GM18951 (cell line): ENCODE results near the gene DOK1.

Experiments used
- POLR2A ChIP-seq: IDR thresholded peaks from 4 replicates; pipeline ENCODE4 v1.6.1; 2011; ENCODE audit warnings: mild to moderate bottlenecking; ENCODE audit not compliant: insufficient read length, insufficient read depth; ENCODE audit errors: extremely low read depth
- in situ Hi-C: fragments of 300-500 bp; cut with MboI; formaldehyde crosslinking; loops from one replicate; pipeline ENCODE4 v1.12.0; 2022; ENCODE audit warnings: low sequenced_read_pairs, mixed read lengths, inconsistent platforms; ENCODE audit not compliant: unreplicated experiment

The DOK1 gene

DNA sequence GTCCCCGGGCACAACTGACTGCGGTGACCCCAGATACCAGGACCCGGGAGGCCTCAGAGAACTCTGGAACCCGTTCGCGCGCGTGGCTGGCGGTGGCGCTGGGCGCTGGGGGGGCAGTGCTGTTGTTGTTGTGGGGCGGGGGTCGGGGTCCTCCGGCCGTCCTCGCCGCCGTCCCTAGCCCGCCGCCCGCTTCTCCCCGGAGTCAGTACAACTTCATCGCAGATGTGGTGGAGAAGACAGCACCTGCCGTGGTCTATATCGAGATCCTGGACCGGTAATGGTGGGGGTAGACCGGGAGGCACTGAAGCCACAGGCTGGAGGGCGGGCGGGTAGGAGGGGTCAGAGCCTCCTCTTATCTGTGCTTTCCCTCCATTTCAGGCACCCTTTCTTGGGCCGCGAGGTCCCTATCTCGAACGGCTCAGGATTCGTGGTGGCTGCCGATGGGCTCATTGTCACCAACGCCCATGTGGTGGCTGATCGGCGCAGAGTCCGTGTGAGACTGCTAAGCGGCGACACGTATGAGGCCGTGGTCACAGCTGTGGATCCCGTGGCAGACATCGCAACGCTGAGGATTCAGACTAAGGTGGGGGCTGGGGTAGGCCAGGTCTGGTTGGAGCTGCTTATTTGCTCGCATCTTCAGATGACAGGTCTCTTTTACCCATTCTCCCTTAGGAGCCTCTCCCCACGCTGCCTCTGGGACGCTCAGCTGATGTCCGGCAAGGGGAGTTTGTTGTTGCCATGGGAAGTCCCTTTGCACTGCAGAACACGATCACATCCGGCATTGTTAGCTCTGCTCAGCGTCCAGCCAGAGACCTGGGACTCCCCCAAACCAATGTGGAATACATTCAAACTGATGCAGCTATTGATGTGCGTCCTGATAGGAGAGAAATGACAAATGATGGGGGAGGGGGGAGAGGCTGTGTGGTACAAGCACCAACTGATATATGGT is 24.0 kb upstream of the DOK1 start:
- peak; percentile 57 for TF ChIP-seq POLR2A
- in situ Hi-C loops: no loop called here

DNA sequence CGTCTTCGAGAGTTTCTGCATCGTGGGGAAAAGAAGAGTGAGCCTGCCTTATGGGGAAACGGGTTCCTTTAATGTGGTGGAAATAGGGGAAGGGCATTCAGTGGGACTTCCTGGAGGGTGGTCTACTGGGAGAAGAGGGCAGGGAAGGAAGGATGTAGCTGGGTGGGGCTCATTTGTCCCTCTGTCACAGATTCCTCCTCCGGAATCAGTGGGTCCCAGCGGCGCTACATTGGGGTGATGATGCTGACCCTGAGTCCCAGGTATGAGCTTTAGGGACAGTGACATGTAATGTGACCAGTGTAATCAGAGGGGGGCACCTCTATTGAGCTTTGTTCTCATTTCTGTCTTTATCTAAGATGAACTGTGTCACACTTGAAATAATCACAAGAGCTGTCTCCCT is 22.9 kb upstream of the DOK1 start:
- in situ Hi-C loops: no loop called here
- TF ChIP-seq POLR2A: no peak

DNA sequence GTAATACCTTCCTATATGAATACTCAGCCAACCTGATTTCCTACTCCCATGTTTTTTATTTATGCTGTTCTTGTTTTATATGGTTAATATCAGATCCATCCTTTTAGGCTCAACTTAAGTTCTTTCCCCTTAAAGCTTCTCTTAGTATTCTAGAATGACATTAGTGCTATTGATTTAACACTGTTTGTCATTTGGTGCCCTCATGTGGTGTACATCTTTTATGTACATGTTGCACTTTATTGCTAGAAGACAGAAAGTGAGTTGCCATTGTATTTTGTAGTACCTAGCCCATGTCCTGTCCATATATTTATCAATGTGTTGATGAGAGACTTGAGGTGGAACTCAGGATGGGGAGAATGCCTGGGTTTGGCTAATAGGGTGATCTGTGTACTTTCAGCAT is 22.3 kb upstream of the DOK1 start:
- TF ChIP-seq POLR2A: no peak

DNA sequence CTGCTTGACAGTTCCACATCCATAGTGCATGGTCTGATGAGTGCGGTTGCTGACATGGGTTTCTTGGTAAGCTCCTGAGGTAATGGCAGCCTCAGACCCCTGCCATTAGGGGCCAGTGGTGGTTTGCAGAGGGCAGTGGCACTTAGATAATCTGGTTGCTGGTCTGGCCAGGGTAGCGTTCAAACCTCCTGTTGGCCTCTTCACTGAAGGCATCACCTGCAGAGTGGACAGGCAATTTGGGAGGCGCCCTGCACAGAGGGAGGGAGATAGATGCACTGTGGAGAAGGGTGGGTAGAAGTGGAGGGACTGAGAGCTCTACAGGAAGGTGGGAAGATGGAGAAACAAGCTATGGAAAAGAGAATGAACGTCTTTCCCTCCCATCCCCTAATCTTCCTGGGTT is 21.1 kb upstream of the DOK1 start:
- TF ChIP-seq POLR2A: peak; percentile 21
- in situ Hi-C loops: no loop called here

More for the DNA sequence above, 22.3 kb upstream of the DOK1 start:
- in situ Hi-C loops: no loop called here

DNA sequence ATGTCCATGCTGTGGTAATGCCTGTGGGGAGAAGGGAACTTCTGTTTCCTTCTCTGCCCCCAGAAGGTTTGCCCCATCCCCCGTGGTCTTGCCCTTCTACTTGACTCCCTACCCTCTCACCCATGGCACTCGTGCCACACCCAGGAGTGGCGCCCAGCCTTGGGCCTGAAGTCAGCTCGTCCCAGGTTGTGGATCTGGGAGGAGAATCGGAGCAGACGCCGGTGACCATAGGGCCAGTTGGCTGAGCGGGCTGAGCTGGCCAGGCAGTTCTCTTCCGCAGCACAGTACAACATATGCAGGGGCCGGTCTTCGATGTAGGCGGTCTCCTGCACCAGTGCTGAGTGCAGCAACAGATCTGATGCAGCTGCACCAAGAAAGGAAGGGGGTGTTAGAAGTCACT is 20.1 kb upstream of the DOK1 start:
- no peak for TF ChIP-seq POLR2A
- in situ Hi-C loops: no loop called here

DNA sequence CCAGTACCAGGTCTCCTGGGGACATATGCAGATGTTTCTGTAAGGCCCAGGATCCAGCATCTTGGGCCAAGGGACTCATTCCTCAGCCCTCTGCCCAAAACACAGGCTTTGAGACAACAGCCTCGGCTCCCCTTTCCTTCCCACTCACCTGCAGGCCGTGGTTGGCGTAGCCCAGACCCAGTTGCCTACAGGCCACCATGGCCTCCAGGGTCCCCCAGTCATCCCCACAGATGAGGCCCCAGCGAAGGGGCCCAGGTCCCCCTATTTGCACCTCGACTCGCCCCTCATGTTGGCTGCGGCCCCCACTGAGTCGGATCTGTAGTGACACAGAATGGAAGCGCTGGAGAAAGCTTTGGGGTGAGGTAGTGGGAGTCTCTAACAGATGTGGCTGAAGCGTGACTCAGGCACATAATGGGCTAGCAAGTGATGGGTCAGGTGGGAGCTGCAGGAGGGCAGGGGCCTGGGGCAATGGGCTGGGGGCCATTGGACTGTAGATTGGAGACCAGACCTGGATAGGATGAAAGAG is 19.0 kb upstream of the DOK1 start:
- no peak for TF ChIP-seq POLR2A
- in situ Hi-C loops: no loop called here

DNA sequence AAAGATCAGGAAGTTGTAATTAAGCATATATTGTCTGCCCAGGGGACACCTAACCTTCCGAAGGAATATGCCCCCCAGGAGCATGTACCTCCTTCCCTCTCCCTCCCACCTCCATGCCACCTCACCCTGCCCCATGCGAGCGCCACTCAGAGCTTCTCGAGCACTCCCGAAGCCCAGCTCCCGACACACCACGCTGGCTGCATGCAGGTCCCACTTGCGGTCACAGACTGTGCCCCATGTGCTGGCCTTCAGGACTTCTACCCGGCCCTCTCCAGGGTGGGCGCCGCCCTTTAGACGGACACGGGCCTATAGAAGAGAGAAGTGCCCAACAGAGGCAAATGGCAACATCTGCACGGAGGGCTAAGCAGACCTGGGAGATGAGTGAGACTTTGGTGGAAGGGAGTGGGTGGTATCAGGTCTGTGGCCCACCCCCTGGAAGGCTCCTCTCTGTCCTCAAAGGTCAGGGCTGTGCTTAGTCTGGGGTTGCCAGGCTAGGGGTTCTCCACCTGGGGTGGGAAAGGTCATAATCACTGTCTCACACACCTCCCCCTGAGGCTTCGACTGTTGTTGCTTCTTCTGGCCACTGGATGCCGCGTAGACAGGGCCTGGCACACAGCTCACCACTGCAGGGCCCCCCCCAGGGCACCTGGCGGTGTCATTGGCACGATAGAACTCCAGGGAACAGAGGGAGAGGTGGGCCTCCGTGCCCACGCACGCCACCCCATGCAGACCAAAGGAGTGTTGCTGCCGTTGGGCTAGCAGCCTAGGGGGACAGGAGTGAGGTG is 18.2 kb upstream of the DOK1 start:
- TF ChIP-seq POLR2A: no peak
- in situ Hi-C loops: no loop called here

DNA sequence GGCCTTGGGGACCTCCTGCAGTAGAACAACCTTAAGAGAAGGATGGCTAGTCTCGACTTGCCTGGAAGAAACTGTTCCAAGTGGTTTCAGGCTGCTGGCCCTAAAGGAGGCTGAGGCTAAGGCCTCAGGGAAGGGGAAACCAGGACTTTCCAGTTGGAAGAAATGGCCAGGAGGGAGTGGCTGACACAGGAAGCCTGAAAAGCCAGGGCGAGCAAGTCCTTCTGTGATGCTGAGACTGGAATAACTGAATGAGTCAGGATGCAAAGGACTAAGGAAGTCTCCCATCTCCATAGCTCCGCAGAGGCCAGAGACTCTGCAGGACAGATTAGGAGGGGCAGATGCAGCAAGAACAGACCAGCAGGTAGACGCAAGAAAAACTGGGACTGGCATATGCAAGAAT is 17.4 kb upstream of the DOK1 start:
- in situ Hi-C loops: no loop called here
- TF ChIP-seq POLR2A: no peak

DNA sequence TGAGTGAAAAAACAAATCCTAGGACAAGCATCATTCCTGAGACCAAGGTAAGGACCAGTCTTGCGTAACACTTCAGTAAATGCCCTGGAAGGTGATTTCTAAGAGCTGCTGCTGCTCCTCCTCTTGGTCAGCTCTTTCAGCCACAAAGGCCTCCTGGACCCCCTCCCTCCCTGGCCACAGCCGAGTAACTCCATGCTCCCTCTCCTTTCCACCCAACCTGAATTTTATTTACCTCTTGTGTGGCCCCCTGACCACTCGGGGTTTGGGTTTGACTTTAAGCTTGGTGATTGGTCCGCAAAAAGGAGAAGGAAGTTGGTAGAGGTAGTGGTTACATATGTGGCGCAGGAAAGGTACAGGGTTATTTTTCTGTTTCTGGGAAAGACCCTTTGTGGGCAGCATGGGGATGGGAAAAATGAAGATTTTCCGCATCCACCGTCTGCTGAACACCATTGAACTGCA is 15.6 kb upstream of the DOK1 start:
- in situ Hi-C loops: no loop called here
- TF ChIP-seq POLR2A: no peak

DNA sequence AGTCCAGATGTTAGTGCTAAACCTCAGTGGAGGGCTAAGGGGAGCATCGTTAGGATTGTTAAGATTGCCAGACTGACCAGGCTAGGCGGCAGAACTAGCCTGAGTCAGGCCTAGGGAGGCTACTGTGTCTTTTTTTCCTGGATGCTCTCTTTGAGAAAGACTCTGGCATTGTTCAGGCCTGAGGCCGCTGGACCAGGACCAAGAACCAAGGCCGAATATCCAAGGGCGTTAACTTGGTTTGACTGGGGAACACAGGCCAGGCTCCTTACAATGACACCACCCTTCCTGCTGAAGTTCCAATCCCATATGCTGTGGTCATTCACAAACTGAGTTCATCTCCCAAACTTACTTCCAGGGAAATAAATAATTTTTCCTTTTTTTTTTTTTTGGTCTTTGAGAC is 14.2 kb upstream of the DOK1 start:
- no peak for TF ChIP-seq POLR2A
- in situ Hi-C loops: no loop called here

DNA sequence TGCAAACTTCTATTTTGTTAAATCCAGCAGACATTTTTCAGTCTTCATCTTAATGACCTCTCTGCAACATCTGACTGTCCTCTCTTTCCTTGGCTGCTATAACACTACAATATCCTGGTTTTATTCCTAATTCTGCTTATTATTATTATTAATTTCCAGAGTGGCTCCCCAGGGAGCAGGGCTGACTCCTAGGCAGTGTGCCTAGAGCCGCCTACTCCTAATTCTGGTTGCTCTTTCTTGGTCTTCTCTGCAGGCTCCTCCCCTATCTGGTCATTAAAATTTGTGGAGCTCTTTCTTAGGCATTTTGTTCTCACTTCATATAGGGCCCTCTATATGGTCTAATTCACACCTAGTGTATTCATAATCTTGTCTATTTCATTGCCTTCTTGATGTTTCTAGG is 11.5 kb upstream of the DOK1 start:
- no peak for TF ChIP-seq POLR2A
- in situ Hi-C loops: no loop called here

DNA sequence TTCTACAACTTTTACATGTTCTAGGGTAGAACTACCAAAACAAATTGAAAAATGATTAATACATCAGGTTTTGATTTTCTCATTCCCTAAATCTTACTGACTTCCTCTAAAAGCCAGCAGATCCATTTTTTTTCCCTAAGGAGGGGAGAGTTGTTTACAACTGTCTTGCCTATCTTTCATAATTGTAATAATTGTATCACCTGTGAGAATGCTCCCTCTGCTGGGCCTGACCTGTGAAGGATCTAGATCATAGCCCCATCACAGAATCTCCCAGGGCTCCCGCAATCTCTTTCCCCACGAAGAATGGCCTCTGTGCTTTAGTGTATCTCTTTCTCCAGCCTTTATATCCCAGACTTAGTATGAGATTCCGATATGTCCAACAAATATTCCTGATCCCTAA is 9.9 kb upstream of the DOK1 start:
- TF ChIP-seq POLR2A: no peak
- in situ Hi-C loops: no loop called here

DNA sequence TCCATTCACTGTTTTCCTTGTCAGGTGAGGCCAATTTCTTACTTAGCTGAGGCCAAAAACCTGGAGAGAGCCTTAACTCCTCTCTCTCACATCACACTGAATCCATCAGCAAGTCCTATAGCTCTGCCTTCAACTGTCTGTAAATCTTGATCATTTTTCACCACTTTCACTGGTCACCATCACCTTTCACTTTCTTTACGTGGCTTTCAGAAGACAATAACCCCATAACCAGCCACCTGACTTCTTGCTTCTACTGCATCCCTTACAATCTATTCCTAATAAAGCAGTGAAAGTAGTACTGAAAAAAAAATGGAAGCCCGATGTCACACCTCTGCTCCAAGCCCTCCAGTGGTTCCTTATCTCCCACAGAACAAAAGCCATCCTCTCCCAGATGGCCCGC is 8.5 kb upstream of the DOK1 start:
- no peak for TF ChIP-seq POLR2A
- in situ Hi-C loops: no loop called here
